OCI-M1 (cell line): ENCODE measurements around the gene KRTAP17-1.
"Not testable (repeated sequence)": the region's sequence is repeated elsewhere in the genome, so short reads cannot be mapped to it uniquely, and the experiment has no call there.

Source experiments
- DNase-seq: peaks from one replicate; lab custom pipeline; 2025; lab: John Stamatoyannopoulos, UW

Gene KRTAP17-1

GRCh38 chr17:41315204-41315794 is at the start of gene KRTAP17-1:
Gene KRTAP17-1, minus strand, starts transcription at chr17:41315710. Its CDS starts 60 bp downstream, at chr17:41315650.
- DNase-seq = no peak

- DNase-seq = no peak
Observed at GRCh38 chr17:41363881-41364280, 48.4 kb upstream of the KRTAP17-1 start.

GRCh38 chr17:41360296-41360995 is 44.9 kb upstream of the KRTAP17-1 start:
- DNase-seq = no peak

- peak; percentile 24 for DNase-seq
Observed at GRCh38 chr17:41354536-41354935, 39.0 kb upstream of the KRTAP17-1 start.

GRCh38 chr17:41352597-41353366 is 37.3 kb upstream of the KRTAP17-1 start:
- no peak for DNase-seq

- DNase-seq = no peak
Observed at GRCh38 chr17:41351177-41351576, 35.7 kb upstream of the KRTAP17-1 start.

GRCh38 chr17:41350381-41350878 is 34.9 kb upstream of the KRTAP17-1 start, which contains the start of gene KRT33A:
Gene KRT33A, minus strand, starts transcription at chr17:41350828. Its CDS starts 61 bp downstream, at chr17:41350767.
- not testable (repeated sequence) for DNase-seq

GRCh38 chr17:41347869-41348760 is 32.6 kb upstream of the KRTAP17-1 start:
- no peak for DNase-seq

- not testable (repeated sequence) for DNase-seq
Observed at GRCh38 chr17:41346421-41346820, 30.9 kb upstream of the KRTAP17-1 start.

- DNase-seq = no peak
Observed at GRCh38 chr17:41345992-41346391, 30.5 kb upstream of the KRTAP17-1 start.

- DNase-seq = no peak
Observed at GRCh38 chr17:41343029-41343428, 27.5 kb upstream of the KRTAP17-1 start.

- DNase-seq = no peak
Observed at GRCh38 chr17:41340934-41341861, 25.7 kb upstream of the KRTAP17-1 start.

- DNase-seq = no peak
Observed at GRCh38 chr17:41340494-41340893, 25.0 kb upstream of the KRTAP17-1 start.

- no peak for DNase-seq
Observed at GRCh38 chr17:41339571-41340172, 24.2 kb upstream of the KRTAP17-1 start.

- no peak for DNase-seq
Observed at GRCh38 chr17:41338961-41339485, 23.5 kb upstream of the KRTAP17-1 start.

GRCh38 chr17:41335747-41336146 is 20.2 kb upstream of the KRTAP17-1 start:
- no peak for DNase-seq

GRCh38 chr17:41334385-41335305 is 19.1 kb upstream of the KRTAP17-1 start:
- DNase-seq = no peak

- no peak for DNase-seq
Observed at GRCh38 chr17:41333836-41334235, 18.3 kb upstream of the KRTAP17-1 start.

- no peak for DNase-seq
Observed at GRCh38 chr17:41333098-41333497, 17.6 kb upstream of the KRTAP17-1 start.
